Aorta (tissue), 5 donors: ENCODE measurements around the gene FPGS. TPM values are rescaled to one million over a fixed set of nuclear protein-coding genes. Genes with fewer than 3 reads are reported as not detected.
A peak's percentile ranks its signal among the peaks of the same experiment; 100 is the strongest.

ENCODE experiments used
- ATAC-seq: fragments of 200-7000 bp; cut with Tn5 transposase; one replicate; pipeline ENCODE4 v1.9.1; 2022; ENCODE audit warnings: moderate library complexity; ENCODE audit not compliant: low FRiP score
- DNase-seq, 2 donors: peaks; one replicate each; pipeline ENCODE4 v3.0.0-alpha.2; 2020
- H3K27ac ChIP-seq, 2 donors: one replicate each; pipeline ENCODE4 v1.5.1; 2013; ENCODE audit warnings: low read length in 2 of 2, mild to moderate bottlenecking in 2 of 2, moderate library complexity in 2 of 2, control low read depth in 1 of 2, inconsistent platforms in 1 of 2, low read depth in 1 of 2
- H3K27me3 ChIP-seq, 2 donors: one replicate each; pipeline ENCODE4 v1.6.1; 2013; ENCODE audit warnings: control low read depth in 1 of 2, low read length in 1 of 2, mild to moderate bottlenecking in 1 of 2, moderate library complexity in 1 of 2; ENCODE audit not compliant: insufficient read depth in 2 of 2, control insufficient read depth in 1 of 2
- H3K36me3 ChIP-seq, 2 donors: one replicate each; pipeline ENCODE4 v1.6.1; 2013; ENCODE audit warnings: control low read depth in 1 of 2, low read length in 1 of 2, mild to moderate bottlenecking in 1 of 2; ENCODE audit not compliant: insufficient read depth in 2 of 2, control insufficient read depth in 1 of 2
- H3K4me1 ChIP-seq, 2 donors: one replicate each; pipeline ENCODE4 v1.6.1; 2013; ENCODE audit warnings: low read length in 2 of 2, control low read depth in 1 of 2, mild to moderate bottlenecking in 1 of 2, moderate library complexity in 1 of 2; ENCODE audit not compliant: insufficient read depth in 2 of 2, control insufficient read depth in 1 of 2
- H3K4me3 ChIP-seq, 2 donors: one replicate each; pipeline ENCODE4 v1.5.1; 2013; ENCODE audit warnings: low read length in 2 of 2, control low read depth in 1 of 2, mild to moderate bottlenecking in 1 of 2
- H3K9me3 ChIP-seq: one replicate; pipeline ENCODE4 v1.6.1; 2013; ENCODE audit warnings: mild to moderate bottlenecking, low read length; ENCODE audit not compliant: control insufficient read depth
- WGBS, 2 donors: extraction: QIAGEN DNeasy Blood & Tissue Kit; methylation state at CpG; one replicate each; pipeline ENCODE4 v1.1.7; 2013; 5-methylcytosine and 5-hydroxymethylcytosine counted together
- intact Hi-C, 2 donors: fragments of 100-400 bp; cut with DNase I; formaldehyde crosslinking; loops; one replicate each; pipeline versions ENCODE4 v1.14.2 to v1.15.0; 2022
- polyA plus RNA-seq, 2 donors: library from polyadenylated mRNA; stranded (reverse); fragments of 200-250 nt; gene quantifications; one replicate each; pipeline ENCODE4 v1.2.3, GENCODE V29; 2013
- total RNA-seq, 2 donors: library from RNA; stranded (reverse); fragmentation: NEBNext Ultra II Directional; extraction: Animal tissue kit (Norgen Biotek cat#: 25700); gene quantifications; one replicate each; pipeline ENCODE4 v1.2.1, GENCODE V29; 2021
- donor health status: healthy with polysubstance abuse.
- donor health status: Bipolar disorder and iron deficiency.
- donor health status: DM: no; HTN: no; CAD: no.
- donor health status: DM: no; HTN: no; CAD: no.
- donor health status: DM: yes; HTN: yes; CAD: no.

Gene FPGS
- total and polyA plus RNA-seq, 4 donors = 15.2 to 116 (median 69.8) TPM

- Histone ChIP-seq H3K36me3 (no peaks in the 10 kb centered on the region), H3K4me3 (no peak overlapping the region), H3K9me3 (no peaks in the 10 kb centered on the region), H3K27ac (peak overlapping the region; percentile 47 to 96), H3K4me1 (peaks cover 0 to 5% of the 10 kb centered on the region in 2 donors), H3K27me3 (no peaks in the 10 kb centered on the region)
- ATAC-seq (peak; percentile 56), DNase-seq (peak in 1 of 2 donors; percentile 70)
- WGBS, 2 donors = 11 to 14% methylated on average over 6 of the region's 6 CpGs
- intact Hi-C loops = no loop called here
Measured at GRCh38 chr9:127847178-127847510, 44.5 kb downstream of the FPGS start.

DNA sequence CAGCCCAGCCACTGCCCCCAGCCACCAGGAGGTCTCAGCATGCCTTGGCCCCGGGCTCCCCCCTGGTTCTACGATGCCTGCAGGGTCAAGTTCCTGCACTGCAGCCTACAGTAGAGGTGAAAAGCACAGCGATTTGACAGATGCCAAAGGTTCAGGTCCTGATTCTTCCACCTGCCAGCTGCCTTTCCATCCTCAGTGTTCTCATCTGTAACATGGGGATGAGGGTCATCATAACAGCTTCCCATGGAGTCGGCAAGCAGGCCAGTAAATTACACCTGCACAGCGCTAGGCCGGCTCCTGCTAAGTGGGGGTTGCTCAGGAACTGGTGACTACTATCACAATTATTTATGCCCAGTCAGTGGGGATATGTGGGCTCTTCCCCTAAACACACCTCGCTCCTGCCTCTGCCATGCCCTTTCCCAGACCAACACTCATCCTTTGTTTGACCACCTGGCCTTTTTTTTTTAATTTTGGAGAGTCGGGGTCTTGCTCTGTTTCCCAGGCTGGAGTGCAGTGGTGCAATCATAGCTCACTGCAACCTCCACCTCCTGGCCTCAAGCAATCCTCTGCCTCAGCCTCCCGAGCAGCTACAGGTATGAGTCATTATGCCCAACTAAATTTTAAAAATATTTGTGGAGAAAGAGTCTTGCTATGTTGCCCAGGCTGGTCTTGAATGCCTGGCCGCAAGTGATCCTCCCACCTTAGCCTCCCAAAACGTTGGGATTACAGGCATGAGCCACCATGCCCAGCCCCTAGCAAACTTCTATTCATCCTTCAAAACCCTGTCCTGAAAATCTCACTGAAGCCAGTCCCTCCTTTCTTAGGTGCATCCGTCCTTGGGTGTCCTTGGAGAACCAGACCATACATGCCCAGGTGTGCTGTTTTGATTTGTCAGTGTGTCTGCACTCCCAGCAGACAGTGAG is 45.4 kb downstream of the FPGS start:
- Histone ChIP-seq H3K27ac (peak overlapping the region in 1 of 2 donors; percentile 96), H3K9me3 (no peaks in the 10 kb centered on the region), H3K4me3 (no peak overlapping the region), H3K36me3 (no peaks in the 10 kb centered on the region), H3K4me1 (peaks cover 0 to 5% of the 10 kb centered on the region in 2 donors), H3K27me3 (no peaks in the 10 kb centered on the region)
- ATAC-seq (no peak), DNase-seq (no peak)
- 83 to 84% methylated on average over 12 of the region's 12 CpGs for WGBS, 2 donors
- intact Hi-C loops = no loop called here

DNA sequence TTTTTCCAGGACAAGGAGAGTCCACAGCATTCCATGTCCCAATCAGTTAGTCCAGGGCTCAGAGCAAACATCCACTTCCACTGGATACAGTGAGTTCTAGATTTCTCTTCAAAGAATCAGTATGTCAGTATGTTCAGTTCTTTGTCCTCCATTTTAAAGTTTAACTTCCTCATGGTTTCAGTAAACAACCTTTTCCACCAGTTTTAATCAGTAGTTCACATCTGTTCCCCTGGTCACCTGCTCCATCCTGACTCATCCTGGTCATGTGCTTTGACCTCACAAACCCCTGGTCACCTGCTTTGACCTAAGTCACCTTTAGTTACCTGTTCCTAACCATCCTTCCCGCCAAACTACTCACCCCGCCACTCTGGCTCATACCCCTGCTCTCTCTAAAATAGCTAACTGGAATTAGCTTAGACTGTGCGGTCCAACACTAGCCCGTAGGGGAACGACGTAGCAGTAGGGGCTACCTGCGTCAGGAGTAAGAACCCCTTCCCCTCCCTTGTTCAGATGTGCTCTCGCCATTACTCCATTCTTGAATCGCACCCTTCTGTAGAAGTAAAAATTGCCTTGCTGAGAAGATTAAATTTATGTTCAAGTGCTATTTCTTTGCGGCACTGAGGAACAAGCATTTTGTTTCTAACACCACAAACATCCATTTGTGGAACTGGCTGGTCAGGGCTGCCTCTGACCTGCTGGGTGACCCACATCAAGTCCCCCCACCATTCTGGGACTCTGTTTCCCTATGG is 46.2 kb downstream of the FPGS start:
- no peak for DNase-seq
- peak overlapping the region in 1 of 2 donors; percentile 64 for H3K27ac ChIP-seq
- peaks cover 0 to 5% of the 10 kb centered on the region in 2 donors for H3K4me1 ChIP-seq
- H3K4me3 ChIP-seq = no peak overlapping the region
- WGBS, 2 donors = 94 to 97% methylated on average over 9 to 10 of the region's 10 CpGs
- no peaks in the 10 kb centered on the region for H3K36me3 ChIP-seq
- no peak for ATAC-seq
- H3K27me3 ChIP-seq = no peaks in the 10 kb centered on the region
- H3K9me3 ChIP-seq = no peaks in the 10 kb centered on the region
- intact Hi-C loops = no loop called here

- Histone ChIP-seq H3K4me3 (no peak overlapping the region), H3K27ac (no peak overlapping the region), H3K27me3 (no peaks in the 10 kb centered on the region), H3K4me1 (peaks cover 0 to 5% of the 10 kb centered on the region in 2 donors), H3K9me3 (no peaks in the 10 kb centered on the region), H3K36me3 (no peaks in the 10 kb centered on the region)
- DNase-seq = no peak
- intact Hi-C loops = no loop called here
- WGBS, 2 donors = 92 to 93% methylated on average over 17 of the region's 17 CpGs
- ATAC-seq = no peak
Measured at GRCh38 chr9:127850286-127850830, 47.7 kb downstream of the FPGS start.

- Histone ChIP-seq H3K9me3 (no peaks in the 10 kb centered on the region), H3K36me3 (no peaks in the 10 kb centered on the region), H3K27me3 (no peaks in the 10 kb centered on the region), H3K27ac (peak overlapping the region; percentile 10 to 51), H3K4me3 (peak overlapping the region in 1 of 2 donors; percentile 36), H3K4me1 (no peaks in the 10 kb centered on the region)
- WGBS, 2 donors = 64 to 76% methylated on average over 9 of the region's 9 CpGs
- DNase-seq (no peak), ATAC-seq (no peak)
- intact Hi-C loops = no loop called here
Measured at GRCh38 chr9:127852829-127853228, 50.1 kb downstream of the FPGS start.

GRCh38 chr9:127853312-127854183 is 50.9 kb downstream of the FPGS start:
- WGBS, 2 donors = 20 to 28% methylated on average over 13 of the region's 13 CpGs
- Histone ChIP-seq H3K4me1 (no peaks in the 10 kb centered on the region), H3K27me3 (no peaks in the 10 kb centered on the region), H3K27ac (peak overlapping the region; percentile 78 to 88), H3K4me3 (peak overlapping the region; percentile 36 to 53), H3K9me3 (no peaks in the 10 kb centered on the region), H3K36me3 (no peaks in the 10 kb centered on the region)
- no peak for DNase-seq
- intact Hi-C loops = no loop called here
- ATAC-seq = no peak

- DNase-seq = peak; percentile 92 to 93
- no peaks in the 10 kb centered on the region for H3K9me3 ChIP-seq
- no peaks in the 10 kb centered on the region for H3K36me3 ChIP-seq
- intact Hi-C loops = no loop called here
- no peaks in the 10 kb centered on the region for H3K4me1 ChIP-seq
- WGBS, 2 donors = 3 to 4% methylated on average over 37 of the region's 37 CpGs
- no peaks in the 10 kb centered on the region for H3K27me3 ChIP-seq
- peak within 1 kb of the TSS; percentile 36 to 53 for H3K4me3 ChIP-seq
- H3K27ac ChIP-seq = peak within 1 kb of the TSS; percentile 87 to 88
- peak; percentile 70 for ATAC-seq
Measured at GRCh38 chr9:127854184-127854806, 51.6 kb downstream of the FPGS start, which contains the start of gene ENG. Gene ENG, minus strand, starts transcription at chr9:127854658. Its CDS starts 303 bp downstream, at chr9:127854355.

GRCh38 chr9:127854960-127855359 is 52.3 kb downstream of the FPGS start:
- intact Hi-C loops = no loop called here
- Histone ChIP-seq H3K4me1 (no peaks in the 10 kb centered on the region), H3K4me3 (no peak overlapping the region), H3K27me3 (no peaks in the 10 kb centered on the region), H3K9me3 (no peaks in the 10 kb centered on the region), H3K36me3 (no peaks in the 10 kb centered on the region), H3K27ac (peak overlapping the region; percentile 87 to 88)
- DNase-seq (no peak), ATAC-seq (no peak)
- 69 to 76% methylated on average over 11 of the region's 11 CpGs for WGBS, 2 donors
